CD4-positive, CD25-positive, alpha-beta regulatory T cell (primary cell): Measurements from ENCODE around the gene PDE4D. TPM values are rescaled to one million over a fixed set of nuclear protein-coding genes. Genes with fewer than 3 reads are reported as not detected.

Experiments used
- ATAC-seq, 2 donors: fragments of 150-1000 bp; cut with Tn5 transposase; one replicate each; pipeline ENCODE4 v1.10.0; 2021; ENCODE audit warnings: low read depth in 2 of 2, moderate number of reproducible peaks in 2 of 2, moderate library complexity in 1 of 2
- DNase-seq, 3 donors: peaks; one replicate each; pipeline versions ENCODE4 v3.0.0 to v3.0.0-alpha.2; 2012 to 2022; ENCODE audit warnings: mixed read lengths in 1 of 3
- H3K27ac ChIP-seq: one replicate; pipeline ENCODE4 v1.7.0; 2013; ENCODE audit warnings: mild to moderate bottlenecking, low read length; ENCODE audit not compliant: insufficient read depth, poor library complexity, severe bottlenecking
- H3K27me3 ChIP-seq: one replicate; pipeline ENCODE4 v1.7.0; 2013; ENCODE audit warnings: low read length; ENCODE audit not compliant: control insufficient read depth, insufficient read depth
- H3K36me3 ChIP-seq: one replicate; pipeline ENCODE4 v1.7.0; 2013; ENCODE audit warnings: mild to moderate bottlenecking, low read length, moderate library complexity; ENCODE audit not compliant: control insufficient read depth, insufficient read depth
- H3K4me1 ChIP-seq: 2 replicates; pipeline ENCODE4 v1.7.0; 2013; ENCODE audit warnings: mild to moderate bottlenecking, low read length; ENCODE audit not compliant: insufficient read depth, control insufficient read depth, poor library complexity, severe bottlenecking
- H3K4me3 ChIP-seq: one replicate; pipeline ENCODE4 v1.7.0; 2013; ENCODE audit warnings: low read depth, mild to moderate bottlenecking, low read length, moderate library complexity
- H3K9me3 ChIP-seq, 2 experiments: 1 replicate in 1 of 2; 2 replicates in 1 of 2; pipeline ENCODE4 v1.7.0; 2013; ENCODE audit warnings: low read length in 2 of 2, mild to moderate bottlenecking in 1 of 2, moderate library complexity in 1 of 2; ENCODE audit not compliant: control insufficient read depth in 2 of 2
- H3K27ac Mint-ChIP-seq, 3 donors: one replicate each; pipeline ENCODE4 v1.8.0; 2020 to 2022; ENCODE audit warnings: mild to moderate bottlenecking in 3 of 3, mixed read lengths in 3 of 3, moderate library complexity in 2 of 3
- H3K27me3 Mint-ChIP-seq: one replicate; pipeline ENCODE4 v1.8.0; 2022; ENCODE audit warnings: mild to moderate bottlenecking, mixed read lengths
- H3K36me3 Mint-ChIP-seq: one replicate; pipeline ENCODE4 v1.8.0; 2020; ENCODE audit warnings: mixed read lengths
- H3K4me1 Mint-ChIP-seq, 4 donors: one replicate each; pipeline ENCODE4 v1.8.0; 2020 to 2022; ENCODE audit warnings: mixed read lengths in 4 of 4, mild to moderate bottlenecking in 1 of 4
- H3K4me3 Mint-ChIP-seq, 4 donors: one replicate each; pipeline ENCODE4 v1.8.0; 2020 to 2022; ENCODE audit warnings: mild to moderate bottlenecking in 4 of 4, mixed read lengths in 4 of 4, moderate library complexity in 3 of 4
- H3K9me3 Mint-ChIP-seq, 7 donors: one replicate each; pipeline ENCODE4 v1.8.0; 2020 to 2022; ENCODE audit warnings: mixed read lengths in 7 of 7, mild to moderate bottlenecking in 3 of 7, moderate library complexity in 2 of 7
- polyA plus RNA-seq, 4 donors: library from polyadenylated mRNA; unstranded; fragments of 300-500 nt; fragmentation: Illumina TruSeq; gene quantifications; one replicate each; pipeline ENCODE4 v1.2.3, GENCODE V29; 2021
- total RNA-seq: library from RNA; stranded (reverse); gene quantifications from one replicate; pipeline ENCODE4 v1.2.3, GENCODE V29; 2022

Gene PDE4D
- total and polyA plus RNA-seq, 5 donors from 2014 or later: 2.1 to 39.9 (median 4.8) TPM

- H3K4me1 Mint-ChIP-seq: peaks cover 0 to 5% (median under 1%) of the 10 kb centered on the region in 4 donors
- no peak overlapping the region for H3K27ac Mint-ChIP-seq
- no peak for ATAC-seq
These were observed 79.0 kb downstream of the PDE4D start for GRCh38 chr5:59814537-59814872.

GRCh38 chr5:59813761-59814536 is 79.6 kb downstream of the PDE4D start:
- Histone ChIP-seq H3K4me3 (no peak overlapping the region), H3K9me3 (no peaks in the 10 kb centered on the region), H3K4me1 (peaks cover 5% of the 10 kb centered on the region), H3K36me3 (no peaks in the 10 kb centered on the region), H3K27me3 (peaks cover 3% of the 10 kb centered on the region), H3K27ac (no peak overlapping the region)
- H3K4me1 Mint-ChIP-seq: peaks cover 0 to 5% (median under 1%) of the 10 kb centered on the region in 4 donors
- H3K4me3 Mint-ChIP-seq: no peak overlapping the region
- peaks cover 20% of the 10 kb centered on the region for H3K27me3 Mint-ChIP-seq
- H3K9me3 Mint-ChIP-seq: no peaks in the 10 kb centered on the region
- peak in 1 of 3 donors; percentile 52 for DNase-seq
- H3K27ac Mint-ChIP-seq: no peak overlapping the region
- ATAC-seq: no peak
- H3K36me3 Mint-ChIP-seq: no peaks in the 10 kb centered on the region

More at GRCh38 chr5:59814537-59814872, 79.0 kb downstream of the PDE4D start:
- H3K4me1 ChIP-seq: peaks cover 5% of the 10 kb centered on the region
- no peaks in the 10 kb centered on the region for H3K9me3 ChIP-seq
- no peaks in the 10 kb centered on the region for H3K36me3 Mint-ChIP-seq
- H3K9me3 Mint-ChIP-seq: no peaks in the 10 kb centered on the region
- H3K36me3 ChIP-seq: no peaks in the 10 kb centered on the region
- DNase-seq: no peak
- no peak overlapping the region for H3K27ac ChIP-seq
- peaks cover 19% of the 10 kb centered on the region for H3K27me3 Mint-ChIP-seq
- H3K27me3 ChIP-seq: peaks cover 3% of the 10 kb centered on the region
- H3K4me3 ChIP-seq: no peak overlapping the region
- H3K4me3 Mint-ChIP-seq: no peak overlapping the region

GRCh38 chr5:59810041-59810440 is 83.5 kb downstream of the PDE4D start:
- H3K27ac ChIP-seq: no peak overlapping the region
- no peaks in the 10 kb centered on the region for H3K9me3 ChIP-seq
- Mint-ChIP-seq H3K27me3 (peaks cover 15% of the 10 kb centered on the region), H3K9me3 (no peaks in the 10 kb centered on the region), H3K36me3 (no peaks in the 10 kb centered on the region), H3K4me3 (no peak overlapping the region), H3K4me1 (peaks cover 0 to 5% (median under 1%) of the 10 kb centered on the region in 4 donors), H3K27ac (no peak overlapping the region)
- peak overlapping the region; percentile 28 for H3K4me3 ChIP-seq
- peaks cover 3% of the 10 kb centered on the region for H3K27me3 ChIP-seq
- DNase-seq: peak; percentile 30 to 67 (median 34)
- H3K4me1 ChIP-seq: peaks cover 5% of the 10 kb centered on the region
- ATAC-seq: peak in 1 of 2 donors; percentile 56
- no peaks in the 10 kb centered on the region for H3K36me3 ChIP-seq

GRCh38 chr5:59807806-59808205 is 85.7 kb downstream of the PDE4D start:
- H3K4me1 ChIP-seq: peaks cover 5% of the 10 kb centered on the region
- H3K27ac Mint-ChIP-seq: no peak overlapping the region
- H3K9me3 ChIP-seq: no peaks in the 10 kb centered on the region
- no peaks in the 10 kb centered on the region for H3K36me3 ChIP-seq
- H3K36me3 Mint-ChIP-seq: no peaks in the 10 kb centered on the region
- peaks cover 23% of the 10 kb centered on the region for H3K27me3 Mint-ChIP-seq
- H3K4me3 Mint-ChIP-seq: no peak overlapping the region
- no peak overlapping the region for H3K4me3 ChIP-seq
- DNase-seq (no peak), ATAC-seq (no peak)
- peaks cover 0 to 5% (median under 1%) of the 10 kb centered on the region in 4 donors for H3K4me1 Mint-ChIP-seq
- H3K27ac ChIP-seq: no peak overlapping the region
- H3K9me3 Mint-ChIP-seq: no peaks in the 10 kb centered on the region
- H3K27me3 ChIP-seq: peaks cover 3% of the 10 kb centered on the region

- Histone ChIP-seq H3K36me3 (no peaks in the 10 kb centered on the region), H3K27me3 (peaks cover 2% of the 10 kb centered on the region), H3K4me1 (peaks cover 8% of the 10 kb centered on the region), H3K4me3 (no peak overlapping the region), H3K27ac (no peak overlapping the region), H3K9me3 (no peaks in the 10 kb centered on the region)
- H3K4me3 Mint-ChIP-seq: no peak overlapping the region
- DNase-seq: no peak
- ATAC-seq: no peak
- H3K36me3 Mint-ChIP-seq: no peaks in the 10 kb centered on the region
- H3K27ac Mint-ChIP-seq: no peak overlapping the region
- no peaks in the 10 kb centered on the region for H3K4me1 Mint-ChIP-seq
- H3K9me3 Mint-ChIP-seq: no peaks in the 10 kb centered on the region
- H3K27me3 Mint-ChIP-seq: peaks cover 12% of the 10 kb centered on the region
These were observed 93.1 kb downstream of the PDE4D start for GRCh38 chr5:59800347-59800893.

GRCh38 chr5:59799668-59800346 is 93.7 kb downstream of the PDE4D start:
- H3K27me3 Mint-ChIP-seq: peaks cover 12% of the 10 kb centered on the region

GRCh38 chr5:59798862-59799667 is 94.5 kb downstream of the PDE4D start:
- peak; percentile 63 to 69 for ATAC-seq
- Histone ChIP-seq H3K27ac (peak overlapping the region; percentile 28), H3K27me3 (peaks cover 2% of the 10 kb centered on the region), H3K4me3 (peak overlapping the region; percentile 42), H3K9me3 (no peaks in the 10 kb centered on the region), H3K36me3 (no peaks in the 10 kb centered on the region), H3K4me1 (peaks cover 8% of the 10 kb centered on the region)
- peaks cover 9% of the 10 kb centered on the region for H3K27me3 Mint-ChIP-seq
- no peak overlapping the region for H3K4me3 Mint-ChIP-seq
- peaks cover 0 to 2% (median under 1%) of the 10 kb centered on the region in 4 donors for H3K4me1 Mint-ChIP-seq
- H3K9me3 Mint-ChIP-seq: no peaks in the 10 kb centered on the region
- no peak overlapping the region for H3K27ac Mint-ChIP-seq
- DNase-seq: peak in 1 of 3 donors; percentile 60
- H3K36me3 Mint-ChIP-seq: no peaks in the 10 kb centered on the region

More at GRCh38 chr5:59799668-59800346, 93.7 kb downstream of the PDE4D start:
- Mint-ChIP-seq H3K9me3 (no peaks in the 10 kb centered on the region), H3K27ac (no peak overlapping the region), H3K4me1 (no peaks in the 10 kb centered on the region), H3K4me3 (no peak overlapping the region), H3K36me3 (no peaks in the 10 kb centered on the region)
- Histone ChIP-seq H3K4me1 (peaks cover 8% of the 10 kb centered on the region), H3K27ac (no peak overlapping the region), H3K9me3 (no peaks in the 10 kb centered on the region), H3K27me3 (peaks cover 2% of the 10 kb centered on the region), H3K36me3 (no peaks in the 10 kb centered on the region), H3K4me3 (peak overlapping the region; percentile 42)
- peak; percentile 3 to 60 (median 41) for DNase-seq
- peak; percentile 63 to 67 for ATAC-seq
